Parathyroid adenoma (tissue), 2 donors: ENCODE measurements around the gene SPTBN1.

Experiments
- H2AFZ ChIP-seq: fragments of 300-600 bp; sonication (generic); one replicate; pipeline ENCODE4 v1.7.0; 2017; ENCODE audit warnings: antibody characterized with exemption, mild to moderate bottlenecking
- H3K27ac ChIP-seq: fragments of 300-600 bp; sonication (generic); one replicate; pipeline ENCODE4 v1.7.0; 2017
- H3K27me3 ChIP-seq: fragments of 300-600 bp; sonication (generic); one replicate; pipeline ENCODE4 v1.7.0; 2017; ENCODE audit warnings: low read length; ENCODE audit not compliant: control insufficient read depth, insufficient read depth
- H3K36me3 ChIP-seq: fragments of 300-600 bp; sonication (generic); one replicate; pipeline ENCODE4 v1.7.0; 2017; ENCODE audit warnings: low read length; ENCODE audit not compliant: control insufficient read depth, insufficient read depth
- H3K4me1 ChIP-seq: fragments of 300-600 bp; sonication (generic); one replicate; pipeline ENCODE4 v1.7.0; 2017; ENCODE audit warnings: control low read depth
- H3K4me2 ChIP-seq: fragments of 300-600 bp; sonication (generic); one replicate; pipeline ENCODE4 v1.7.0; 2017; ENCODE audit warnings: low read length
- H3K4me3 ChIP-seq: fragments of 300-600 bp; sonication (generic); one replicate; pipeline ENCODE4 v1.7.0; 2017; ENCODE audit warnings: low read depth, low read length
- H3K79me2 ChIP-seq: fragments of 300-600 bp; sonication (generic); one replicate; pipeline ENCODE4 v1.7.0; 2017; ENCODE audit warnings: control low read depth
- H3K9ac ChIP-seq: fragments of 300-600 bp; sonication (generic); one replicate; pipeline ENCODE4 v1.7.0; 2017; ENCODE audit warnings: mild to moderate bottlenecking
- H3K9me3 ChIP-seq: fragments of 300-600 bp; sonication (generic); one replicate; pipeline ENCODE4 v1.7.0; 2017; ENCODE audit warnings: low read length; ENCODE audit not compliant: control insufficient read depth
- CTCF ChIP-seq: fragments of 300-600 bp; sonication (generic); IDR thresholded peaks from one replicate; pipeline ENCODE4 v1.7.0; 2017; ENCODE audit warnings: antibody characterized with exemption, mild to moderate bottlenecking
- donor health status: primary hyperparathyroidism.

SPTBN1 gene

GRCh38 chr2:54497763-54498680 is 41.9 kb downstream of the SPTBN1 start:
- Histone ChIP-seq H2AFZ (no peak overlapping the region), H3K36me3 (no peaks in the 10 kb centered on the region), H3K9me3 (no peaks in the 10 kb centered on the region), H3K4me3 (no peak overlapping the region), H3K4me1 (peaks cover 14% of the 10 kb centered on the region), H3K79me2 (peaks cover 67% of the 10 kb centered on the region), H3K9ac (no peak overlapping the region), H3K27me3 (no peaks in the 10 kb centered on the region), H3K27ac (no peak overlapping the region), H3K4me2 (no peak overlapping the region)
- TF ChIP-seq CTCF: peak; percentile 39

- H3K27me3 ChIP-seq: no peaks in the 10 kb centered on the region
- H3K9me3 ChIP-seq: no peaks in the 10 kb centered on the region
- H3K4me2 ChIP-seq: no peak overlapping the region
- peaks cover 66% of the 10 kb centered on the region for H3K79me2 ChIP-seq
- no peak for TF ChIP-seq CTCF
- peaks cover 14% of the 10 kb centered on the region for H3K4me1 ChIP-seq
- H2AFZ ChIP-seq: no peak overlapping the region
- no peaks in the 10 kb centered on the region for H3K36me3 ChIP-seq
- no peak overlapping the region for H3K4me3 ChIP-seq
- H3K9ac ChIP-seq: no peak overlapping the region
- H3K27ac ChIP-seq: no peak overlapping the region
Observed at GRCh38 chr2:54499661-54500060, 43.5 kb downstream of the SPTBN1 start.

- Histone ChIP-seq H2AFZ (no peak overlapping the region), H3K36me3 (no peaks in the 10 kb centered on the region), H3K27ac (no peak overlapping the region), H3K9me3 (no peaks in the 10 kb centered on the region), H3K79me2 (peaks cover 69% of the 10 kb centered on the region), H3K4me3 (no peak overlapping the region), H3K4me1 (peaks cover 14% of the 10 kb centered on the region), H3K27me3 (no peaks in the 10 kb centered on the region), H3K4me2 (no peak overlapping the region), H3K9ac (no peak overlapping the region)
- no peak for TF ChIP-seq CTCF
Observed at GRCh38 chr2:54500404-54501205, 44.5 kb downstream of the SPTBN1 start.

GRCh38 chr2:54502731-54503130 is 46.6 kb downstream of the SPTBN1 start:
- H3K27me3 ChIP-seq: no peaks in the 10 kb centered on the region
- H2AFZ ChIP-seq: no peak overlapping the region
- H3K4me3 ChIP-seq: no peak overlapping the region
- no peaks in the 10 kb centered on the region for H3K9me3 ChIP-seq
- no peak overlapping the region for H3K27ac ChIP-seq
- H3K4me2 ChIP-seq: no peak overlapping the region
- H3K79me2 ChIP-seq: peaks cover 65% of the 10 kb centered on the region
- no peak for TF ChIP-seq CTCF
- peaks cover 13% of the 10 kb centered on the region for H3K4me1 ChIP-seq
- H3K9ac ChIP-seq: no peak overlapping the region
- no peaks in the 10 kb centered on the region for H3K36me3 ChIP-seq
